GM12878 (cell line): ENCODE data around the gene ATP6V0D1.

ENCODE experiments used
- ATF7 ChIP-seq: fragments of 450-650 bp; IDR thresholded peaks from 2 replicates; pipeline ENCODE4 v1.6.1; 2016; ENCODE audit warnings: low read depth, mild to moderate bottlenecking
- BRCA1 ChIP-seq: IDR thresholded peaks from 2 replicates; pipeline ENCODE4 v1.6.1; 2011; ENCODE audit warnings: low read depth, low read length, improper control_type of control experiment
- CHD2 ChIP-seq: IDR thresholded peaks from 2 replicates; pipeline ENCODE4 v1.6.1; 2011; ENCODE audit warnings: low read depth, low read length, improper control_type of control experiment, borderline replicate concordance
- CREB1 ChIP-seq: IDR thresholded peaks from 2 replicates; pipeline ENCODE4 v1.6.1; 2012; ENCODE audit warnings: low read depth, mild to moderate bottlenecking, inconsistent platforms
- FOXM1 ChIP-seq: IDR thresholded peaks from 2 replicates; pipeline ENCODE4 v1.6.1; 2012; ENCODE audit warnings: low read depth, mild to moderate bottlenecking, inconsistent platforms, low read length, moderate library complexity
- GABPA ChIP-seq: IDR thresholded peaks from 2 replicates; pipeline ENCODE4 v1.6.1; 2014; ENCODE audit warnings: antibody characterized with exemption, low read depth, mild to moderate bottlenecking, inconsistent platforms
- MXI1 ChIP-seq: fragments of 150-350 bp; IDR thresholded peaks from 2 replicates; pipeline ENCODE4 v1.6.1; 2011; ENCODE audit warnings: low read depth, mild to moderate bottlenecking, inconsistent platforms, low read length, improper control_type of control experiment
- POLR2A ChIP-seq: IDR thresholded peaks from 2 replicates; pipeline ENCODE4 v1.6.1; 2011; ENCODE audit warnings: low read depth, mild to moderate bottlenecking, low read length
- TF ChIP-seq, protein P1 (sequence below), 3 experiments: IDR thresholded peaks in 2 of 3; conservative IDR thresholded peaks in 1 of 3; 2 replicates each; pipeline ENCODE4 v1.5.1; 2011; ENCODE audit warnings: low read depth in 3 of 3, low read length in 3 of 3, mild to moderate bottlenecking in 3 of 3, control low read depth in 2 of 3, moderate library complexity in 2 of 3, inconsistent platforms in 1 of 3, mixed read lengths in 1 of 3; ENCODE audit not compliant: control insufficient read depth in 2 of 3, insufficient read depth in 1 of 3; ENCODE audit errors: extremely low read depth in 1 of 3
- TF ChIP-seq, protein P2 (sequence below): IDR thresholded peaks from 2 replicates; pipeline ENCODE4 v1.6.1; 2012; ENCODE audit warnings: low read depth, low read length, improper control_type of control experiment
- TF ChIP-seq, protein P3 (sequence below): fragments of 450-650 bp; IDR thresholded peaks from 2 replicates; pipeline ENCODE4 v1.6.1; 2018; ENCODE audit warnings: mild to moderate bottlenecking, low read depth, moderate library complexity; ENCODE audit not compliant: partially characterized antibody

DNA sequence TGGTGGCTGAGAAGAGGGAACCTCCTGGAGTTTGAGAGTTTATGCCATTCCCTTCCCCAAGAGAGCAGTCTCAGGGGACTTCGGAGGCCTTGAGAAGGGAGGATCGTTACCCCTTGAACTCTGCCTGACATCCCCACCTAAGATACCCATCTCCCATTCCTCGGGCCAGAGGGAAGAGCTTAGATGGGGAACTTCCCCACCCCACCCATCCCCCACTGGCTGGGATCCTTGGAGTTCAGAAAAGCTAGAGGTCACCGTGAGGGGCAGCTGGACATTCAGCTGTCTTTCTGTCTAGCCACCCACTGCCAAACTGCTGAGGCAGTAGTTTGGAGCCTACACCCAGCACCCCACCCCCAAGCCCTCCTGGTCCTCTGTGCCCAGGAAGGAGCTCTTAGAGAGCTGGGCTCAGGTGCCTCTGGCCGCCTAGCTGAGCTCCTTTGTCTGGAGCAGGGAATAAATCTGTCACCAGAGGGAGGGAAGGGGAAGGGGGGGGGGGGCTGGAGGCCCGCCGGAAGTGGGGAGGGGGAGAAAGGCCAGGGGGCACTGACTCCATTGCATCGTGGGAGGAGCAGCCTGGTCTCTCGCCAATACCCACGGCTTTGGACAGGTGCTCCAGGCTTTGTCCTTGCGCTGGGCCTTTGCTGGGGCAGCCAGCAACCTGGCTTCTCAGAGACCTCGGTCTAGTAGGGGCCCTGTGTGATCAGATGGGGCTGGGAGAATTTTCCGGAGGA, 49.0 kb downstream of the ATP6V0D1 start:
- TF ChIP-seq CHD2 (no peak), FOXM1 (no peak), CREB1 (no peak), BRCA1 (no peak), ATF7 (no peak), MXI1 (no peak), POLR2A (no peak), GABPA (no peak)
- TF ChIP-seq, protein P1, sequence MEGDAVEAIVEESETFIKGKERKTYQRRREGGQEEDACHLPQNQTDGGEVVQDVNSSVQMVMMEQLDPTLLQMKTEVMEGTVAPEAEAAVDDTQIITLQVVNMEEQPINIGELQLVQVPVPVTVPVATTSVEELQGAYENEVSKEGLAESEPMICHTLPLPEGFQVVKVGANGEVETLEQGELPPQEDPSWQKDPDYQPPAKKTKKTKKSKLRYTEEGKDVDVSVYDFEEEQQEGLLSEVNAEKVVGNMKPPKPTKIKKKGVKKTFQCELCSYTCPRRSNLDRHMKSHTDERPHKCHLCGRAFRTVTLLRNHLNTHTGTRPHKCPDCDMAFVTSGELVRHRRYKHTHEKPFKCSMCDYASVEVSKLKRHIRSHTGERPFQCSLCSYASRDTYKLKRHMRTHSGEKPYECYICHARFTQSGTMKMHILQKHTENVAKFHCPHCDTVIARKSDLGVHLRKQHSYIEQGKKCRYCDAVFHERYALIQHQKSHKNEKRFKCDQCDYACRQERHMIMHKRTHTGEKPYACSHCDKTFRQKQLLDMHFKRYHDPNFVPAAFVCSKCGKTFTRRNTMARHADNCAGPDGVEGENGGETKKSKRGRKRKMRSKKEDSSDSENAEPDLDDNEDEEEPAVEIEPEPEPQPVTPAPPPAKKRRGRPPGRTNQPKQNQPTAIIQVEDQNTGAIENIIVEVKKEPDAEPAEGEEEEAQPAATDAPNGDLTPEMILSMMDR (IDR thresholded peaks at IDR 0.05 in 2 of 3, conservative IDR thresholded peaks at IDR 0.05 in 1 of 3; ENCODE audit: control insufficient read depth in 2 of 3, extremely low read depth in 1 of 3, insufficient read depth in 1 of 3, low read depth in 3 of 3, low read length in 3 of 3) = no peak
- TF ChIP-seq, protein P2, sequence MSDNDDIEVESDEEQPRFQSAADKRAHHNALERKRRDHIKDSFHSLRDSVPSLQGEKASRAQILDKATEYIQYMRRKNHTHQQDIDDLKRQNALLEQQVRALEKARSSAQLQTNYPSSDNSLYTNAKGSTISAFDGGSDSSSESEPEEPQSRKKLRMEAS = no peak
- TF ChIP-seq, protein P3, sequence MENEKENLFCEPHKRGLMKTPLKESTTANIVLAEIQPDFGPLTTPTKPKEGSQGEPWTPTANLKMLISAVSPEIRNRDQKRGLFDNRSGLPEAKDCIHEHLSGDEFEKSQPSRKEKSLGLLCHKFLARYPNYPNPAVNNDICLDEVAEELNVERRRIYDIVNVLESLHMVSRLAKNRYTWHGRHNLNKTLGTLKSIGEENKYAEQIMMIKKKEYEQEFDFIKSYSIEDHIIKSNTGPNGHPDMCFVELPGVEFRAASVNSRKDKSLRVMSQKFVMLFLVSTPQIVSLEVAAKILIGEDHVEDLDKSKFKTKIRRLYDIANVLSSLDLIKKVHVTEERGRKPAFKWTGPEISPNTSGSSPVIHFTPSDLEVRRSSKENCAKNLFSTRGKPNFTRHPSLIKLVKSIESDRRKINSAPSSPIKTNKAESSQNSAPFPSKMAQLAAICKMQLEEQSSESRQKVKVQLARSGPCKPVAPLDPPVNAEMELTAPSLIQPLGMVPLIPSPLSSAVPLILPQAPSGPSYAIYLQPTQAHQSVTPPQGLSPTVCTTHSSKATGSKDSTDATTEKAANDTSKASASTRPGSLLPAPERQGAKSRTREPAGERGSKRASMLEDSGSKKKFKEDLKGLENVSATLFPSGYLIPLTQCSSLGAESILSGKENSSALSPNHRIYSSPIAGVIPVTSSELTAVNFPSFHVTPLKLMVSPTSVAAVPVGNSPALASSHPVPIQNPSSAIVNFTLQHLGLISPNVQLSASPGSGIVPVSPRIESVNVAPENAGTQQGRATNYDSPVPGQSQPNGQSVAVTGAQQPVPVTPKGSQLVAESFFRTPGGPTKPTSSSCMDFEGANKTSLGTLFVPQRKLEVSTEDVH = no peak
